NCI-H128 (cell line): ENCODE measurements around the gene KCNE1.
"Not testable (repeated sequence)": the region's sequence is repeated elsewhere in the genome, so short reads cannot be mapped to it uniquely, and the experiment has no call there.

Source experiments
- DNase-seq: peaks from one replicate; lab custom pipeline; 2025; ENCODE audit not compliant: unreplicated experiment; lab: John Stamatoyannopoulos, UW

KCNE1 gene

DNA sequence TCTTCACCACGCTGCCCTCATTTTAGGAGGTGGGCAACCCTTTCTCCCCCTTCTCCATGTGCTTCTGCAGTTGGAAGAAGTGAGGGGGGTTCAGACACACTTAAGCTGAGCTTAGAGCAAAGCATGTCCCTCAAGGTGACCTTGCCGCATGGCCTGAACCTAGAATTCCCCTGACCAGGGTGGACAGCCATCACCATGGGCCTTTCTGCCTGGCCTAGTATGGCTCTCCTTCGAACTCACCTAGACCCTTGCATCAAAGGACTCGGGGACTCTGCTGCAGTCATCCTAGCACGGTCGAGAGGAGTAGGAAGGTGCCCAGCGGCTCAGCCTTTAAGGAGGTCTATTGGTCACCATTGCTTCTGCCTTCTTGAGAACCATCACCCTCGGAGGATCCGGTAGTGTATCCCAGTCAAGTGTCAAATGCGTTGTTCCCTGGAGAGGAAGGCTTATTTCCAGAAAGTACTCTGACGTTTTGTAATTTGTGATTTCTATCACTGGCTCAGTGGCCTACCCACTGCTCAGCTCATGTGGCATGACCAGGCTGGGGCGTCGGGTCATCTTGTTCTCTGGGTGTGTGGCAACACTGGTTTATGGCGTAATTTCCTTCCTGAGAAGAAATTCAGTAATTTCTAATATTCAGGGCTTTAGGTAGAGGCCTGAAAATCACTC, at the start of gene KCNE1:
Gene KCNE1, minus strand, starts transcription at position 424 of the 669 bp plus-strand sequence. CDS start 62,576 bp downstream, outside the sequence.
- no peak for DNase-seq

- DNase-seq: no peak
Observed at GRCh38 chr21:34561806-34562205, 49.8 kb upstream of the KCNE1 start.

GRCh38 chr21:34560609-34561008, 48.6 kb upstream of the KCNE1 start:
- no peak for DNase-seq

- no peak for DNase-seq
Observed at GRCh38 chr21:34560021-34560420, 48.0 kb upstream of the KCNE1 start.

DNA sequence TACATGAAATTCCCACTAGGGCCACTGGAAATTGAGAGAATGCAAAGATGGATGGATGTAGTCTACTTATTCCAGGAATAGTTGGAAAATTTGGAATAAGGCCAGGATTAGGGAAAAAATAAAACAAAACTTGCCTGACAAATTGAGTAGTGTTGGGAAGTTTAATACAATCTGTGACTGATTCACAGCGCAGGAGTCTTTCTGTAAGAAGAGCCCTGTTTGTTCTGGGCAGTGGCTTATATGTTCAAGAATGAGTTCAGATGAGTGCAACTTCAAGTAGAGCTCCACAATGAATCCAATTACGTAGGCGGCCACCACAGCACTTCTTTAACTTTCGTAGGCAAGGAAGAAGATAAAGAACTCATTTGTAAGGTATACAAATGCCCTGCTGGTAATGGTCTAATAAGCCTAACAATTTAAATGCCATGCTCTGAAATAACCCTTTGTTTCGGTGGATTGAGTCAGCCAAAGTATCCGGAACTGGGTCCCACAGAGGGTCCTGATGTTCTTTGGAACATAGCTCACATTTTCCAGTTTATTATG, 47.1 kb upstream of the KCNE1 start:
- no peak for DNase-seq

- DNase-seq: no peak
Observed at GRCh38 chr21:34558166-34558565, 46.2 kb upstream of the KCNE1 start.

- no peak for DNase-seq
Observed at GRCh38 chr21:34557261-34557660, 45.3 kb upstream of the KCNE1 start.

GRCh38 chr21:34554670-34555069, 42.7 kb upstream of the KCNE1 start:
- DNase-seq: not testable (repeated sequence)

DNA sequence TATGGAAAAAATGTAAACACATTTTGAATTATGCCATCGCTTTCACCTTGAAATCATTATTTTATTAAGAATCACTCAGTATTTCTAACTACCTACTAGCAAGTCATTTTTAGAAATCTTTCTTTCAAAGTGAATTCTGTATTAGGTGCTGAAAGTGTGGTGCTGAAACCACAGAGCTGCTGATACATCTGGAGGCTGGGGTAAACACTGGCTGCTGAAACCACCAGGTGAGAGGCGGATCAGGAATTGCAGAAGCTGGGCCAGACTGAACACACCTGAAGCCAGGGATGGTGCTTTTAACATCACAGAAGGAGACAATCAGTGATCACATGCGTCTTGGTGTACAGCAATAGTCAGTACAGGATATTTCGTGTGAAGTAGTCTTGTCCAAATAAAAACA, 42.2 kb upstream of the KCNE1 start:
- no peak for DNase-seq

- no peak for DNase-seq
Observed at GRCh38 chr21:34553151-34553952, 41.3 kb upstream of the KCNE1 start.

DNA sequence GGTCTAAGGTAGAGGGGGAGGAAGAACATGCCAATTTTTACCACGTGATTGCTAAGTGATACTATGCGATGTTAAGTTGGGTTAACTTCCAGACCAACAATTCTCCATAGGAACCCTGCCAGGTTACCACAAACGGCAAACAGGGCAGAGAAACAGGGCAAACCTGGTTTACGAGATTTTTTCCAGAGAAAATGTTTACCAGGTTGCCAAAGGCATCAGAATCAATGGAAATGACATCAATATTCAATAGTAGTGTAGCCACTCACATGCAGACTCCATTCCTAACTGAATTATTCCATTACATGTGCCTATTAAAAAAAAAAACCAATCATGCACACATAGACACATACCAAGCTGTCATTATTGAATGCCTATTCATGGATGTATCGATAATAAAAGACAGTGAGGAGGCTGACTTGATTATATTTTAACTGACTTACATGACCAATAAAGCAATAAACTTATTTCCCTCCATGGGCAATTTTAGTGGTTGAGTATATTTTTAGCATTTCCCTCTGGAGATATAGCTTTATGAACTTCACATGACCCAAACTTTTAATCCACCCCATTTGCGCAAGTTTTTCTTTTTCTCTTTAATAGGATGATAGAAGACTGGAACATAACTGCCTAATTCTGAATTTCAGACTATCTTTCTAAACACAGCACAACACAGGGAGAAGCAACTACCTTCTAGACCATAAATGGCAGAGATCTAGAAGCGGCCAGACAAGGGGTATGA, 40.5 kb upstream of the KCNE1 start:
- DNase-seq: no peak

DNA sequence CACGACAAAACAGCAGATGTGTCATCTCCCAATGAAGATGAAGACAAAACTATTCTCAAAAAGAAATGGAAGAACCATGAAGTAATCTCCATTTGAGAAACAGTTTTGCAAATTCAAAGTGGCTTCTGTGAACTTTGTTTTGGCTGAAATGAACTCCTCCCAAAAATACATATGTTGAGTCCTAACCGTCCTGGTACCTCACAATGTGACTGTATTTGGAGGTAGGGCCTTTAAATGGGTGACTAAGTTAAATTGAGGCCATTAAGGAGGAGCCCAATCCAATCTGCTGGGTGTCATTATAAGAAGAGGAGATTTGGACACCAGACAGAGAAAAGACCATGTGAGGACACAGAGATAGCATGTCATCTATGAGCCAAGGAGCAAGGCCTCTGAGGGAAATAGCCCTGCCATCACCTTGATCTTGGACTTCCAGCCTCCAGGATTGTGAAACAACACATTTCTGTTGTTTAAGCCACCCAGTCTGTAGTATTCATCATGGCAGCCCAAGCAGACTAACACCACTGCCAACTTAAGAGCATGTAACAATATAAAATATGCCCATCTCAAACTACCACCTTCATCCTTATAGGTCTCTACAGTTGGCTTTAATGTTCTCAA, 38.3 kb upstream of the KCNE1 start:
- DNase-seq: no peak

DNA sequence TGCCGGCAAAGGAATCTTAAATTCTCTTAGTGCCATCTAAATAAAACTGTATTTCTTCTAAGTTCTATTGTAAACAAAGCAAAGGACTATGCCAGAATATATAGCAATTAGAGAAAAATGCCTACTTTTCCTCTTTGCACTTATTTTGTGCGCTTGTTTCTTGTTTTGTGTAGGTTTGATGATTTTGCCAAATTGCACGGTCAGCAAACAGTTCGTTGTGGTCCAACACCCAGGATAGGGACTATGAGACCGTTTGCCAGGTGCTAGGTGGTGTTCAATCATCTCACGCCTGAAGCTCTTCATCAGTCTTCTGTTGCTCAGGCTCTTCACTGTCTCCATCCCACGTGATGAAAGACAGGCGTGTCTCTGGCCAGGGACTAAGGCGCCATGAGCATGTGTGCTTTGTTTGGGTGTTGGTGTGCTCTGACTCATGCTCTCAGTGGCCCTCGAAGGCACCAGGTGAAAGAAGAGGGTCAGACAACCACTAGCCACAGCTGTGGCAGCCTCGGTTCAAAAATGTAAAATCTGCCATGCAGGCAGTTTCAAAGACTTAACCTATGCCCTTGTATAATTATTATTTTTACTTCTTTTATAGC, 36.9 kb upstream of the KCNE1 start:
- no peak for DNase-seq

- no peak for DNase-seq
Observed at GRCh38 chr21:34546542-34546941, 34.5 kb upstream of the KCNE1 start.

DNA sequence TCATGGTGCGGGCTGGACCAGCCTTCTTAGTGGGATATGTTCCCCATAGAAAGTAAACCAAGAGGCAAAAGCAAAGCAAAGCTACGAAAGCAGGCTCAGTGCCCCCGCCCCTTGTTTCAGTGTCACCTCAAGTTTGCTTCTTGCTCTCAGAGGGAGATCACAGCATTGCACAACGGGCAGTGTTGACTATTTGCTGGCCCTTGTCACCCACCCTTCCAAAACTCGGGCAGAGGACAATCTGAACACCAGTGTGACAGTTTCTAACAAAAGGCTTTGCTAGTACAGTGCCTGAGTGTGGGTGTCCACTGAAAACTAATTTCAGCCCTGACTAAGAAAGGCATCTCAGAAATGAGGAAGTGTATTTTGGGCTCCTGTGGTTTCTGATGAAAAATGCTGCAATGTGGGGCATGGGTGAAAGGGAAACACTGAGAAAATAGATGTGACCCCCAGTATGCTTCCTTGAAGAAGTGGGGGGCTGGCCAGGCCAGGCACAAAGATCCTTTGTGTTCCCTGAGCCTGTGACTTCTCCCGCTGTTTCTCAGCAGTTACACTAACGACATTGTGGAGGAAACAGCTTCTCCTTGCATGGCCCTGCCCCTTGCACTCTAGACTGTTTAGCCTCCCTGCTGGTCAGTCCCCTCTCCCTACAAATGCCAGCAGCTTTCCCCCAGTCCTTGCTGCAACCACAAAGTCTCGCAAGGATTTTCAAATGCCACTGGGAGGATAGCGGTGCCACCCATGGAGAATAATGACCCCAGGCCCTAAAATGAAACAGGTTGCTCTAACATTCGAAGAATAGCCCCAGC, 33.3 kb upstream of the KCNE1 start:
- DNase-seq: no peak

- no peak for DNase-seq
Observed at GRCh38 chr21:34544032-34544496, 32.1 kb upstream of the KCNE1 start.

GRCh38 chr21:34543017-34543416, 31.0 kb upstream of the KCNE1 start:
- no peak for DNase-seq

DNA sequence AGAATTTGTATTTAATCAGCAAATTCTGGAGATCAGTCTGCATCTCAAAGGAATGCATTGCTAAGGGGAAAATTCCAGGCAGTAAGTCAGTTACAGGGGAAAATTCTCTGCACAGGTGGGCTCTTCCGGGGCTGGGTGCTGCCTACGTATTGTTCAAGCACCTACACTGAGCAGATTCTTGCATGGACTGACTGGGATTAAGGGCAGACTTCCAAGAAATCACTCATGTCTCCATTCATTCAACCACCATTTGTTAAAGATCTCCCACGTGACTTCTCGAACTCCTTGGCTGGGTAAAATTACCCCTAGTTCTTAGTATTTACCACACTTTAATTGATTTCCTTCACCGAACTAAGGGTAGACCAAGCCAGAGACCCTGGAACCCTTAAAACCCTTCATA, 28.2 kb upstream of the KCNE1 start:
- no peak for DNase-seq

DNA sequence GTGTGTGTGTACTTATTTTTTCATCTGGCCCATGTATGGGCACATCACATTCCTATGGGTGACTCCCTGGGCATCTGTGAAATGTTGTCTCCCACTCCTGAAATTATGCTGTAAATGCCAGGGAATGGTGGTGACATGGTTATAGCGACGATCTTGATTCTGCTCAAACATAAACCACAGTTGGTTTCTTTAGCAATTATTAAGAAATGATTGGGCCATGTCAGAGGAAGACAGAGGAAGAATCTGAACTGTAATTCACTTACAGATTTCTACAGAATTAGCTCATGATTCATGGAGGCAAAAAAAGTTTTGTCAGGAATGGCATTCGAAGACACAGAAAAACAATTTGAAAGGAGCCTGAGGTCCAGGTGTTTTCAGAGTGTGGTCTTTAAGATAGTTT, 25.8 kb upstream of the KCNE1 start:
- no peak for DNase-seq

- no peak for DNase-seq
Observed at GRCh38 chr21:34536820-34537219, 24.8 kb upstream of the KCNE1 start.
